H9 (cell line): Measurements from ENCODE around the gene PTPN23. TPM values are rescaled to one million over a fixed set of nuclear protein-coding genes. Genes with fewer than 3 reads are reported as not detected.

Experiments used
- DNase-seq: peaks from one replicate; pipeline ENCODE4 v3.0.0-alpha.2; 2017
- H2AFZ ChIP-seq: one replicate; pipeline ENCODE4 v1.6.1; 2013; ENCODE audit warnings: mild to moderate bottlenecking, low read length, control low read depth, moderate library complexity
- H2AK5ac ChIP-seq: 2 replicates; pipeline ENCODE4 v1.6.1; 2013; ENCODE audit warnings: low read length, control low read depth, mixed read lengths; ENCODE audit not compliant: insufficient read length
- H2BK120ac ChIP-seq: one replicate; pipeline ENCODE4 v1.6.1; 2013; ENCODE audit warnings: low read depth, mild to moderate bottlenecking, low read length, control low read depth, inconsistent platforms; ENCODE audit not compliant: poor library complexity, severe bottlenecking
- H2BK12ac ChIP-seq: 2 replicates; pipeline ENCODE4 v1.6.1; 2013; ENCODE audit warnings: low read length, control low read depth, mixed read lengths, low read depth; ENCODE audit not compliant: insufficient read length
- H2BK15ac ChIP-seq: 2 replicates; pipeline ENCODE4 v1.6.1; 2013; ENCODE audit warnings: low read depth, low read length, control low read depth
- H2BK20ac ChIP-seq: one replicate; pipeline ENCODE4 v1.6.1; 2013; ENCODE audit warnings: low read depth, mild to moderate bottlenecking, low read length, control low read depth, inconsistent platforms; ENCODE audit not compliant: poor library complexity, severe bottlenecking
- H2BK5ac ChIP-seq: 2 replicates; pipeline ENCODE4 v1.6.1; 2013; ENCODE audit warnings: low read length, control low read depth, mixed read lengths; ENCODE audit not compliant: insufficient read length
- H3K14ac ChIP-seq: 2 replicates; pipeline ENCODE4 v1.6.1; 2013; ENCODE audit warnings: low read length, control low read depth; ENCODE audit not compliant: insufficient read depth
- H3K18ac ChIP-seq: 2 replicates; pipeline ENCODE4 v1.6.1; 2013; ENCODE audit warnings: low read depth, mild to moderate bottlenecking, mixed read lengths, low read length, control low read depth; ENCODE audit not compliant: insufficient read length
- H3K23ac ChIP-seq: 2 replicates; pipeline ENCODE4 v1.6.1; 2013; ENCODE audit warnings: low read length, control low read depth, mixed read lengths, low read depth; ENCODE audit not compliant: insufficient read length
- H3K23me2 ChIP-seq: 2 replicates; pipeline ENCODE4 v1.6.1; 2013; ENCODE audit warnings: low read depth, mild to moderate bottlenecking, mixed read lengths, low read length, control low read depth; ENCODE audit not compliant: insufficient read length, poor library complexity, severe bottlenecking
- H3K27ac ChIP-seq: 2 replicates; pipeline ENCODE4 v1.5.1; 2013; ENCODE audit warnings: low read length, control low read depth, mixed read lengths, low read depth; ENCODE audit not compliant: insufficient read length
- H3K27me3 ChIP-seq: 2 replicates; pipeline ENCODE4 v1.6.1; 2013; ENCODE audit warnings: low read length, control low read depth, inconsistent platforms; ENCODE audit not compliant: insufficient read depth
- H3K4ac ChIP-seq: 2 replicates; pipeline ENCODE4 v1.6.1; 2013; ENCODE audit warnings: low read depth, mild to moderate bottlenecking, control low read depth, inconsistent platforms, low read length, moderate library complexity
- H3K4me1 ChIP-seq: 2 replicates; pipeline ENCODE4 v1.6.1; 2013; ENCODE audit warnings: low read length, control low read depth, inconsistent platforms; ENCODE audit not compliant: insufficient read depth
- H3K4me2 ChIP-seq: 2 replicates; pipeline ENCODE4 v1.6.1; 2013; ENCODE audit warnings: low read length, control low read depth, mixed read lengths; ENCODE audit not compliant: insufficient read length, insufficient read depth
- H3K56ac ChIP-seq: 2 replicates; pipeline ENCODE4 v1.6.1; 2013; ENCODE audit warnings: low read depth, mild to moderate bottlenecking, mixed read lengths, low read length, control low read depth; ENCODE audit not compliant: insufficient read length
- H3K79me1 ChIP-seq: 2 replicates; pipeline ENCODE4 v1.6.1; 2013; ENCODE audit warnings: low read depth, mild to moderate bottlenecking, moderate library complexity, low read length, control low read depth, inconsistent platforms; ENCODE audit not compliant: insufficient read depth, poor library complexity, severe bottlenecking
- H3K79me2 ChIP-seq: 2 replicates; pipeline ENCODE4 v1.6.1; 2013; ENCODE audit warnings: low read length, control low read depth, inconsistent platforms; ENCODE audit not compliant: insufficient read depth
- H3K9ac ChIP-seq: 2 replicates; pipeline ENCODE4 v1.6.1; 2013; ENCODE audit warnings: low read length, control low read depth, mixed read lengths; ENCODE audit not compliant: insufficient read length; ENCODE audit errors: extremely low read depth
- H3K9me3 ChIP-seq: one replicate; pipeline ENCODE4 v1.6.1; 2013; ENCODE audit warnings: low read depth, low read length, inconsistent platforms; ENCODE audit not compliant: control insufficient read depth
- H3T11ph ChIP-seq: one replicate; pipeline ENCODE4 v1.6.1; 2013; ENCODE audit warnings: mild to moderate bottlenecking, low read length, control low read depth, inconsistent platforms
- H4K20me1 ChIP-seq: one replicate; pipeline ENCODE4 v1.6.1; 2013; ENCODE audit not compliant: control insufficient read depth, insufficient read length, insufficient read depth
- H4K5ac ChIP-seq: 2 replicates; pipeline ENCODE4 v1.6.1; 2013; ENCODE audit warnings: low read depth, mild to moderate bottlenecking, mixed read lengths, low read length, control low read depth; ENCODE audit not compliant: insufficient read length
- H4K8ac ChIP-seq: replicated peaks from 2 replicates; pipeline ENCODE4 v1.6.1; 2013; ENCODE audit warnings: low read length, control low read depth, mixed read lengths, low read depth; ENCODE audit not compliant: insufficient read length
- H4K91ac ChIP-seq: 2 replicates; pipeline ENCODE4 v1.6.1; 2013; ENCODE audit warnings: low read depth, mild to moderate bottlenecking, moderate library complexity, mixed read lengths, low read length, control low read depth; ENCODE audit not compliant: insufficient read length
- H3K27ac Mint-ChIP-seq, 3 experiments: 2 replicates in 2 of 3; 3 replicates in 1 of 3; pipeline ENCODE4 v1.8.0; 2020 to 2021; ENCODE audit warnings: mixed read lengths in 3 of 3, mild to moderate bottlenecking in 1 of 3, moderate library complexity in 1 of 3
- H3K27me3 Mint-ChIP-seq: 2 replicates; pipeline ENCODE4 v1.8.0; 2021; ENCODE audit warnings: low read depth, mild to moderate bottlenecking, moderate library complexity, mixed read lengths
- H3K36me3 Mint-ChIP-seq, 3 experiments: 2 replicates in 2 of 3; 3 replicates in 1 of 3; pipeline ENCODE4 v1.8.0; 2020 to 2021; ENCODE audit warnings: low read depth in 3 of 3, mixed read lengths in 3 of 3; ENCODE audit not compliant: insufficient read depth in 1 of 3
- H3K4me1 Mint-ChIP-seq, 2 experiments: 2 replicates each; pipeline ENCODE4 v1.8.0; 2020; ENCODE audit warnings: mixed read lengths in 2 of 2
- H3K4me3 Mint-ChIP-seq, 2 experiments: 2 replicates in 1 of 2; 3 replicates in 1 of 2; pipeline ENCODE4 v1.8.0; 2020 to 2021; ENCODE audit warnings: mild to moderate bottlenecking in 2 of 2, mixed read lengths in 2 of 2, moderate library complexity in 1 of 2
- H3K9me3 Mint-ChIP-seq, 2 experiments: 2 replicates in 1 of 2; 3 replicates in 1 of 2; pipeline ENCODE4 v1.8.0; 2020; ENCODE audit warnings: mild to moderate bottlenecking in 2 of 2, mixed read lengths in 2 of 2, moderate library complexity in 1 of 2
- CTCF ChIP-seq: fragments of 200-600 bp; sonication (generic); conservative IDR thresholded peaks from 3 replicates; pipeline ENCODE4 v1.8.0; 2021; ENCODE audit warnings: antibody characterized with exemption, mild to moderate bottlenecking
- WGBS: extraction: QIAGEN DNeasy Blood & Tissue Kit; methylation state at CpG from one replicate; pipeline ENCODE4 v1.1.7; 2013; ENCODE audit warnings: missing lambda C conversion rate, low lambda C conversion rate, mixed read lengths; ENCODE audit not compliant: insufficient read length; ENCODE audit errors: extremely low coverage; 5-methylcytosine and 5-hydroxymethylcytosine counted together
- total RNA-seq: library from RNA; stranded (reverse); gene quantifications from 2 replicates; pipeline ENCODE4 v1.2.1, GENCODE V29; 2021

Gene PTPN23
- total RNA-seq, 1 experiment from 2014 or later = 42.2 TPM

GRCh38 chr3:47412453-47412756 is 31.6 kb downstream of the PTPN23 start:
- Histone ChIP-seq H3K14ac (no peak overlapping the region), H4K8ac (no peak overlapping the region), H3K23ac (no peak overlapping the region), H3T11ph (no peak overlapping the region), H4K20me1 (no peaks in the 10 kb centered on the region), H3K9me3 (no peaks in the 10 kb centered on the region), H2BK15ac (no peak overlapping the region), H3K4me2 (no peak overlapping the region), H2BK120ac (no peak overlapping the region), H3K23me2 (no peaks in the 10 kb centered on the region), H2AFZ (no peak overlapping the region), H3K18ac (no peak overlapping the region), H3K27ac (no peak overlapping the region), H2BK20ac (no peak overlapping the region), H3K79me1 (no peaks in the 10 kb centered on the region), H3K27me3 (no peaks in the 10 kb centered on the region), H2AK5ac (no peak overlapping the region), H3K9ac (no peak overlapping the region), H4K91ac (no peak overlapping the region), H3K4ac (no peak overlapping the region), H2BK12ac (no peak overlapping the region), H3K4me1 (no peaks in the 10 kb centered on the region), H3K56ac (no peak overlapping the region), H2BK5ac (no peak overlapping the region), H3K79me2 (no peaks in the 10 kb centered on the region), H4K5ac (no peak overlapping the region)
- Mint-ChIP-seq H3K4me3 (no peak overlapping the region), H3K9me3 (peaks cover 0 to 9% of the 10 kb centered on the region in 2 experiments; a peak in 3 of 5 replicates), H3K27me3 (no peaks in the 10 kb centered on the region; the same call in 1 of the 2 replicates), H3K4me1 (peaks cover 4 to 12% of the 10 kb centered on the region in 2 experiments), H3K27ac (no peak overlapping the region), H3K36me3 (peaks cover 36 to 69% (median 64%) of the 10 kb centered on the region in 3 experiments)
- WGBS = no CpG with 5 or more reads among the region's 5 CpGs
- no peak for TF ChIP-seq CTCF
- no peak for DNase-seq
